ENCODE measurements around the gene NOX5. TPM values are rescaled to one million over a fixed set of nuclear protein-coding genes. Genes with fewer than 3 reads are reported as not detected.

The NOX5 gene
- total and polyA plus RNA-seq, 10 of the 15 experiments (the other 5 are each of a cell fraction or from before 2014, with no cell fraction given) = not detected

- DNase-seq (ENCODE audit: low read depth, low spot score) = no peak
- in situ Hi-C loops (cut with MboI) = no loop called here
- H3K79me2 ChIP-seq (ENCODE audit: control insufficient read depth, insufficient read depth, low read length) = no peaks in the 10 kb centered on the region
- no peak for FAIRE-seq
- ATAC-seq = no peak
- H3K9me3 ChIP-seq (replicated peaks; ENCODE audit: control insufficient read depth, insufficient read depth, low read length) = no peaks in the 10 kb centered on the region
- 0 out of 2 replicates have a peak, but pooled peaks have one; percentile 50 for TF ChIP-seq CBX5 (IDR thresholded peaks at IDR 0.05; ENCODE audit: low read depth)
- TF ChIP-seq KLF5 (IDR thresholded peaks at IDR 0.05; ENCODE audit: partially characterized antibody) = no peak
- POLR2A ChIA-PET = no interaction called here
- RAD21 ChIA-PET (ENCODE audit: unreplicated experiment) = no interaction called here
- intact Hi-C loops (cut with micrococcal nuclease; ENCODE audit: unreplicated experiment) = no loop called here
- no peaks in the 10 kb centered on the region for H4K20me1 ChIP-seq (ENCODE audit: control insufficient read depth, insufficient read depth)
- no peaks in the 10 kb centered on the region for H3K4me1 ChIP-seq (ENCODE audit: control insufficient read depth, insufficient read depth, low read length)
- CTCF ChIA-PET = interaction anchor here (1.3 kb wide), 1 partner anchor 26 kb away, joined by 3 read pairs; no protein-coding TSS in a partner anchor
- H3K36me3 ChIP-seq (ENCODE audit: control insufficient read depth in 2 of 2, insufficient read depth in 2 of 2, low read length in 1 of 2) = no peaks in the 10 kb centered on the region
- no peak overlapping the region for H3K4me2 ChIP-seq (ENCODE audit: control insufficient read depth, insufficient read depth)
- H3K9ac ChIP-seq (ENCODE audit: control insufficient read depth, insufficient read depth, low read length) = no peak overlapping the region
- no peak overlapping the region for H3K27ac ChIP-seq (ENCODE audit: control insufficient read depth, insufficient read depth)
- H3K4me3 ChIP-seq = no peak overlapping the region
- BruUV-seq (replicated peaks) = no TSS peak
- SMC1A ChIA-PET (ENCODE audit: uncharacterized antibody, unreplicated experiment) = no interaction called here
- H2AFZ ChIP-seq (ENCODE audit: control insufficient read depth, low read depth, low read length) = no peak overlapping the region
- H3K27me3 ChIP-seq (replicated peaks in 1 of 2; ENCODE audit: control insufficient read depth in 2 of 2, insufficient read depth in 2 of 2, low read length in 1 of 2) = no peaks in the 10 kb centered on the region
These were observed 6.4 kb upstream of the NOX5 start for GRCh38 chr15:69008056-69008455.

GRCh38 chr15:69009341-69009740 lies 5.2 kb upstream of the NOX5 start:
- Histone ChIP-seq H3K27ac (ENCODE audit: control insufficient read depth, insufficient read depth) (no peak overlapping the region), H3K79me2 (ENCODE audit: control insufficient read depth, insufficient read depth, low read length) (no peaks in the 10 kb centered on the region), H3K9me3 (replicated peaks; ENCODE audit: control insufficient read depth, insufficient read depth, low read length) (no peaks in the 10 kb centered on the region), H3K9ac (ENCODE audit: control insufficient read depth, insufficient read depth, low read length) (no peak overlapping the region), H4K20me1 (ENCODE audit: control insufficient read depth, insufficient read depth) (no peaks in the 10 kb centered on the region), H3K4me1 (ENCODE audit: control insufficient read depth, insufficient read depth, low read length) (no peaks in the 10 kb centered on the region), H3K36me3 (ENCODE audit: control insufficient read depth in 2 of 2, insufficient read depth in 2 of 2, low read length in 1 of 2) (no peaks in the 10 kb centered on the region), H3K27me3 (replicated peaks in 1 of 2; ENCODE audit: control insufficient read depth in 2 of 2, insufficient read depth in 2 of 2, low read length in 1 of 2) (no peaks in the 10 kb centered on the region), H2AFZ (ENCODE audit: control insufficient read depth, low read depth, low read length) (no peak overlapping the region), H3K4me3 (no peak overlapping the region), H3K4me2 (ENCODE audit: control insufficient read depth, insufficient read depth) (no peak overlapping the region)
- CTCF ChIA-PET = no interaction called here
- BruUV-seq (replicated peaks) = no TSS peak
- FAIRE-seq (no peak), ATAC-seq (no peak), DNase-seq (ENCODE audit: low read depth, low spot score) (no peak)
- intact Hi-C loops (cut with micrococcal nuclease; ENCODE audit: unreplicated experiment) = no loop called here
- POLR2A ChIA-PET = no interaction called here
- in situ Hi-C loops (cut with MboI) = no loop called here
- TF ChIP-seq SUZ12 (IDR thresholded peaks at IDR 0.05; ENCODE audit: unreplicated experiment) = no peak
- TF ChIP-seq RAD51 (IDR thresholded peaks at IDR 0.05) = no peak
- no peak for TF ChIP-seq JUNB (IDR thresholded peaks at IDR 0.05)
- TF ChIP-seq NFIC (IDR thresholded peaks at IDR 0.05; ENCODE audit: low read depth, low read length) = no peak
- no peak for TF ChIP-seq RUNX3 (IDR thresholded peaks at IDR 0.05; ENCODE audit: low read length)
- RAD21 ChIA-PET (ENCODE audit: unreplicated experiment) = no interaction called here
- 13% methylated on average over 5 of the region's 5 CpGs for WGBS (ENCODE audit: insufficient coverage, insufficient replicate concordance, low lambda C conversion rate, missing lambda C conversion rate)
- SMC1A ChIA-PET (ENCODE audit: uncharacterized antibody, unreplicated experiment) = no interaction called here
